Nephron (organoid): ENCODE results near the gene VKORC1.
A peak's percentile ranks its signal among the peaks of the same experiment; 100 is the strongest.

Experiments used
- H3K27ac Mint-ChIP-seq, 3 experiments: 2 replicates each; pipeline ENCODE4 v1.8.0; 2020; ENCODE audit warnings: mixed read lengths in 3 of 3, mild to moderate bottlenecking in 2 of 3, moderate library complexity in 1 of 3
- H3K27me3 Mint-ChIP-seq: 2 replicates; pipeline ENCODE4 v1.8.0; 2021; ENCODE audit warnings: low read depth, mild to moderate bottlenecking, moderate library complexity, mixed read lengths
- H3K36me3 Mint-ChIP-seq: 2 replicates; pipeline ENCODE4 v1.8.0; 2020; ENCODE audit warnings: low read depth, mixed read lengths
- H3K4me1 Mint-ChIP-seq: 2 replicates; pipeline ENCODE4 v1.8.0; 2020; ENCODE audit warnings: mixed read lengths
- H3K4me3 Mint-ChIP-seq, 3 experiments: 2 replicates each; pipeline ENCODE4 v1.8.0; 2020; ENCODE audit warnings: mild to moderate bottlenecking in 3 of 3, mixed read lengths in 3 of 3, moderate library complexity in 2 of 3
- H3K9me3 Mint-ChIP-seq: 2 replicates; pipeline ENCODE4 v1.8.0; 2020; ENCODE audit warnings: mixed read lengths
- CTCF ChIP-seq, 3 experiments: fragments of 200-600 bp; sonication (generic); IDR thresholded peaks; one replicate each; pipeline ENCODE4 v1.5.0; 2021; ENCODE audit warnings: antibody characterized with exemption in 3 of 3; ENCODE audit not compliant: unreplicated experiment in 3 of 3

The VKORC1 gene

GRCh38 chr16:31130899-31131298 is 36.3 kb upstream of the VKORC1 start:
- peaks cover 12% of the 10 kb centered on the region for H3K4me1 Mint-ChIP-seq
- TF ChIP-seq CTCF (IDR thresholded peaks at IDR 0.05; ENCODE audit: unreplicated experiment in 3 of 3): no peak
- peak overlapping the region; percentile 77 to 89 (median 78) for H3K27ac Mint-ChIP-seq
- H3K9me3 Mint-ChIP-seq: no peaks in the 10 kb centered on the region
- no peaks in the 10 kb centered on the region for H3K27me3 Mint-ChIP-seq
- peaks cover 26% of the 10 kb centered on the region for H3K36me3 Mint-ChIP-seq
- peak overlapping the region in 1 of 3 experiments; percentile 25 for H3K4me3 Mint-ChIP-seq

GRCh38 chr16:31130336-31130891 is 35.8 kb upstream of the VKORC1 start:
- Mint-ChIP-seq H3K9me3 (no peaks in the 10 kb centered on the region), H3K27me3 (no peaks in the 10 kb centered on the region), H3K27ac (peak overlapping the region; percentile 77 to 89 (median 78)), H3K4me3 (no peak overlapping the region), H3K36me3 (peaks cover 26% of the 10 kb centered on the region), H3K4me1 (peaks cover 8% of the 10 kb centered on the region)
- TF ChIP-seq CTCF (IDR thresholded peaks at IDR 0.05; ENCODE audit: unreplicated experiment in 3 of 3): no peak

GRCh38 chr16:31129568-31130335 is 35.2 kb upstream of the VKORC1 start:
- no peaks in the 10 kb centered on the region for H3K27me3 Mint-ChIP-seq

GRCh38 chr16:31128711-31129567 is 34.3 kb upstream of the VKORC1 start:
- Mint-ChIP-seq H3K9me3 (no peaks in the 10 kb centered on the region), H3K27ac (peak overlapping the region in 2 of 3 experiments; percentile 42 to 75), H3K27me3 (no peaks in the 10 kb centered on the region), H3K36me3 (peaks cover 28% of the 10 kb centered on the region), H3K4me1 (peaks cover 4% of the 10 kb centered on the region), H3K4me3 (no peak overlapping the region)
- no peak for TF ChIP-seq CTCF (IDR thresholded peaks at IDR 0.05; ENCODE audit: unreplicated experiment in 3 of 3)

More at GRCh38 chr16:31129568-31130335, 35.2 kb upstream of the VKORC1 start:
- Mint-ChIP-seq H3K4me1 (peaks cover 8% of the 10 kb centered on the region), H3K9me3 (no peaks in the 10 kb centered on the region), H3K36me3 (peaks cover 26% of the 10 kb centered on the region), H3K4me3 (no peak overlapping the region), H3K27ac (peak overlapping the region; percentile 45 to 75 (median 55))
- no peak for TF ChIP-seq CTCF (IDR thresholded peaks at IDR 0.05; ENCODE audit: unreplicated experiment in 3 of 3)

- H3K36me3 Mint-ChIP-seq: peaks cover 26% of the 10 kb centered on the region
- no peaks in the 10 kb centered on the region for H3K4me1 Mint-ChIP-seq
- no peaks in the 10 kb centered on the region for H3K27me3 Mint-ChIP-seq
- no peak for TF ChIP-seq CTCF (IDR thresholded peaks at IDR 0.05; ENCODE audit: unreplicated experiment in 3 of 3)
- H3K9me3 Mint-ChIP-seq: no peaks in the 10 kb centered on the region
- no peak overlapping the region for H3K4me3 Mint-ChIP-seq
- H3K27ac Mint-ChIP-seq: no peak overlapping the region
Measured at GRCh38 chr16:31127182-31127581, 32.6 kb upstream of the VKORC1 start.
